AG09319 (cell line): ENCODE measurements around the gene GRM1.

Experiments used
- DNase-seq: peaks from one replicate; pipeline ENCODE4 v3.0.0-alpha.2; 2010; ENCODE audit warnings: low read depth; ENCODE audit errors: extremely low read depth
- CTCF ChIP-seq: IDR thresholded peaks from 2 replicates; pipeline ENCODE4 v1.5.1; 2011; ENCODE audit warnings: low read depth, mild to moderate bottlenecking, inconsistent platforms, low read length, moderate library complexity

The GRM1 gene

GRCh38 chr6:146347690-146348089, 318.8 kb downstream of the GRM1 start:
- no peak for TF ChIP-seq CTCF
- DNase-seq: no peak

GRCh38 chr6:146351018-146351417, 322.2 kb downstream of the GRM1 start:
- no peak for DNase-seq
- no peak for TF ChIP-seq CTCF

DNA sequence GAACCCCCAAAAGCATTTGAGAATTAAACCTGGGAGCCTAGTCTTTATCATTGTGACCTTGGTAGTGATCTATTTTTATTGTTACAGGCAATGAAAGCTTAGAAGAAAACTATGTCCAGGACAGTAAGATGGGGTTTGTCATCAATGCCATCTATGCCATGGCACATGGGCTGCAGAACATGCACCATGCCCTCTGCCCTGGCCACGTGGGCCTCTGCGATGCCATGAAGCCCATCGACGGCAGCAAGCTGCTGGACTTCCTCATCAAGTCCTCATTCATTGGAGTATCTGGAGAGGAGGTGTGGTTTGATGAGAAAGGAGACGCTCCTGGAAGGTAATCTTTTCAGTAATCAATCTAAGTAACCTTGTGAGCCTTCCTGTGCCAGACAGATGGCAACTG, 323.3 kb downstream of the GRM1 start:
- no peak for TF ChIP-seq CTCF
- no peak for DNase-seq

- TF ChIP-seq CTCF: no peak
- DNase-seq: no peak
Measured at GRCh38 chr6:146354451-146354850, 325.6 kb downstream of the GRM1 start.

DNA sequence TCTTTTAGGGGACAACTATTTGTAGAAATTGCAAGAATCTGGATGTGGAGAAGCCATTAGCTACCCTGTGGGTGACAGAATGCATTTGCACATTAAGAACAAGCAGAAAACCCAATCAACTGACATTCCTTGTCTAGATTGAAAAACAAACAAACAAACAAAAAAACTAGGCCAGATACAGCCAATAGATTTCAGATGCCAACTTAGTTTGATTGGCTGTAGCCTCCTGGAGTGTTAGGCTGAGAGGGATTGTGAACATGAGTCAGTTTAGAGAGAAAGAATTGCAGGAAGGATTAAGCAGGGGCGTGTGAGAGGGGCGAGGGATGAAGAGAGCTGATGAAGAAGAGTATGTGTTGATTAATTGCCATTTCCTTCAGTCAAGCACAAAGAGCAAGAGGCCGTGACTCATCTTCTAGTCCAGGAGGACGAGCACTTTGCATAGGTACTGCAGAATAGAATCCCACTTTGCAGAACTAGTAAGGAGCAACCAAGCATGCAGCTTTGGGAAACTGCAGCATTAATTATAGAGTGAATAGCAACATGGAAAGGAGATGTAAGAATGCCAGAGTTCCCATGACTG, 326.7 kb downstream of the GRM1 start:
- no peak for TF ChIP-seq CTCF
- DNase-seq: no peak

- no peak for TF ChIP-seq CTCF
- peak; percentile 75 for DNase-seq
Measured at GRCh38 chr6:146357578-146358430, 328.9 kb downstream of the GRM1 start.

DNA sequence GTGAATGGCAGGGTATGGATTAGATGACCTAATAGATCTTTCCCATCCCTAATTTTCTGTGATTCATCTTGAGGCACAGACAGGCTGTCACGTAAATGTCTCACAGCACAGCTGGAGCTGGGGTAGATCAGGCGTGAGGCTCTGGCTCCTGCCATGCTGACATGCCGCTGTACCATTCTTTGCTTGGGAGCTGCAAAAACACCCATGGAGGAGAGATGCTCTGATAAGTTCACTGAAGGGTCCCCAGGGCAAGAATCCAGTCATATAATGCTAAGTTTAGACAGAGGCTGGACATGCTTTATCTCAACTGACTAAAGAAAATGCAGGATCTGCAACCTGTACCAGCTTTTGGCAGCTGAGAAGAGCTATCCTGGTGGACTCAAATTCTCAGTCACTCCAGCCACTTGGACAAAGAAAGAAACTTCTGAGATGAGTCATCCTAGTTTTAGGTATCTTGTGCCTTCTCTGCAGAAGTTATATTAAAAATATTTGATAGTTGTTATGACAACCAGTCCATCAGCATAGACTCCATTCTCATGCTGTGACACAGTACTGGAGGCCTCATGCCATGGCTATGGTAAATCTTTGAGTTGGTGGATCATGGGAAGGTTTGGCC, 329.7 kb downstream of the GRM1 start:
- no peak for TF ChIP-seq CTCF
- DNase-seq: no peak
